NCI-H2196 (cell line): Measurements from ENCODE around the gene EEFSEC.

ENCODE experiments used
- DNase-seq: peaks from one replicate; lab custom pipeline; 2025; ENCODE audit not compliant: unreplicated experiment; lab: John Stamatoyannopoulos, UW

Gene EEFSEC

GRCh38 chr3:128241741-128242140 is 88.5 kb downstream of the EEFSEC start:
- DNase-seq, result no peak

- no peak for DNase-seq
These were observed 89.7 kb downstream of the EEFSEC start for GRCh38 chr3:128242818-128243601.

DNA sequence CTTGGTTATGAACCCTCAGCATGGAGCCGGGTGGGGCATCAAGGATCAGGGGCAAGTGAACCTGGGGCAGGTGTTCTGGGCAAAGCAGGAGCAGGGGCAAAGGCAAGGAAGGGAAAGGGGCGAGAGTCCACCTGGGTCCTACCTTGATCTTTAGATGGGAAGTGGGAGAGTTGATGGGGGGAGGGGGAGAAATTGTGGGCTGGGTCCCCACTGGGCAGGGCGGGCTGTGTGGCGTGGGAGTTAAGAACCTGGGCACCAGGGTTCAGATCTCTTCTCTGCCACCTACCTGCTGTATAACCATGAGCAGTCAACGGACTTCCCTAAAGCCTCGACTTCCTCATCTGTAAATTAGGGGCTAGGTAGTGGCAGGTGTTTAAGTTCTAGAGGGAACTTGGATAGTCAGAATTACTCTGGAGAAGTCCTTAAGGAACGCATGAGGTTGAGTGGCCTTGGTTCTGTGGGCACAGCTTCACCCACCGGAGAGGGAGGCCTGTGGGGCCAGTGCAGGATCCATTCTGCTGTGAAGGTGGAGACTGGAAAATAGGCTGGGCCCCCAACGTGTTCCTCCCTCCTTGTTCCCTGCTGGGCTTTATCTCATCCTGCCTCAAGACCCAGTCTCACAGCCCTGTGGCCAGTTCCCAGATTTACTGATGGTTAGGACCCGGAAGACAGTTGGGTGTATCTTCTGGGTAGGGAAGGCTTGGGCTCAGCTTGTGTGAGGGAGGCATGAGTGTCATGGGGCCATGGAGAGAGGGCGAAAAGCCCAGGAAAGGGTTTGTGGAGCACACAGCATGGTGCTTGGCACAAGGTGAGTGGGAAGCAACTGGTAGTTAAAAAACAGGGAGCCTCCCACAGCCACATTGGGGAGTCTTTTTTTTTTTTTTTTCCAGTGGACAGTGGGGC is 90.6 kb downstream of the EEFSEC start:
- no peak for DNase-seq

DNA sequence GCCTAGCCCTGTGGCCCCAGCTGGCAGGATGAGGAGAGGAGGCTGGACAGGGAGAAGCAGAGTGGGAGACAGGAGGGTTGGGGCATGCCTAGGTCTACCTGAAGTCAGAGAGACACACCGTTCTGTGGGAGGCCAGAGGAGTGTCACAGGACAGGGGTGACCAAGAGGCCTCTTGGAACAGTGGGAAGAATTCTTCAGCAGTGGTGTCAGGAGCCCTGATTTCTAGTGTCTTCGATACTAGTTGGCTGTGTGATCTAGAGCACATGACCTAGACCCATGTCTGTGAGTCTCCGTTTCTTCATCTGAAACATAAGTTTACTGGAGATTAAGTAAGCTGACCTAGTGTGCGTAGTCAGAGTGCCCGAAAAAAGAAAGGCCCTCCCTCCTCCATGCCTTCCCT is 92.2 kb downstream of the EEFSEC start:
- DNase-seq, result no peak

GRCh38 chr3:128247666-128248409 is 94.6 kb downstream of the EEFSEC start:
- DNase-seq, result no peak

GRCh38 chr3:128252083-128252482 is 98.8 kb downstream of the EEFSEC start:
- DNase-seq, result no peak

DNA sequence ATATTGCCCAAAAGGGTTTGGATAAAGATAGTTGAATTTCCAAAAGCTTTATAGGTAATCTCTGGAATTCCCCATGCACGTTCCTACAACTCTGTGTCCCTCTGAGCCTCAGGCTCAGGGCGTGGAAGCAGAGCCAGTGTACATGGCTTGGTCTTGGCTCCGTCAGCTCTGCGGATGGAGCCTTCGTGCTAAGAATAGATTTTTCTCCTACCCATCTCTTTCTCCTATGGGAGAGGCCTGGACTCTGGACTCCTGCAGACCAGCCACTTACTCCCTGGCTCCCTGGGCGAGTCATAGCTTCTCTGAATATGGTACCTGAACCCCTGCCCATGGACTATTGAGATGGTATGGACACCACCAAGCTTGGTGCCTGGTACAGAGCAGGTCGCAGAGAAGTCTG is 99.9 kb downstream of the EEFSEC start:
- DNase-seq, result no peak

DNA sequence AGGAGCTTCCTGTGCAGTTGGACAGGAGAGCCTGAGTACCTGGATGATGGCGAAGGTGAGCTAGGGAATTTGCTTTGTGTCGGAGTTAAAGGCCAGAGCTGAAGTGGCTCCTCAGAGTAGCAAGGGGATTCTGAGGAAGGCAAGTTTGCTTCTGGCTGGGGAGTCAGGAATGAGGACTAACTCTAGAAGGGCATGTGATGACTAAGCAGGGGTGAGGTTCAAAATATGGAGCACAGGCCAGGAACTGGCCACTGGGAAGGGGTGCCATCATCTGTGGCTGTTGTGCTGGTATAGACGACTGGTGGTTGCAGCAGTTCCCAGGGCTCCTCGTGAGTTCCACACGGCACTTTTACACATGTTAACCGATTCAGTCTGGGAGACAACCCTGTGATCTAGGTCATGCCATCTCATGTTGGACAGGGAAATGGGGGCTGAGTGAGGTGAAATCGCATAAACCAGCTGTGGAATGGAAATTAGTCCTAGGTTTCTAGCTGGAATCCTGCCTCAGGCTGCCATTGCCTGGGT is 100.8 kb downstream of the EEFSEC start:
- DNase-seq, result no peak

GRCh38 chr3:128254967-128255366 is 101.7 kb downstream of the EEFSEC start:
- DNase-seq, result no peak

DNA sequence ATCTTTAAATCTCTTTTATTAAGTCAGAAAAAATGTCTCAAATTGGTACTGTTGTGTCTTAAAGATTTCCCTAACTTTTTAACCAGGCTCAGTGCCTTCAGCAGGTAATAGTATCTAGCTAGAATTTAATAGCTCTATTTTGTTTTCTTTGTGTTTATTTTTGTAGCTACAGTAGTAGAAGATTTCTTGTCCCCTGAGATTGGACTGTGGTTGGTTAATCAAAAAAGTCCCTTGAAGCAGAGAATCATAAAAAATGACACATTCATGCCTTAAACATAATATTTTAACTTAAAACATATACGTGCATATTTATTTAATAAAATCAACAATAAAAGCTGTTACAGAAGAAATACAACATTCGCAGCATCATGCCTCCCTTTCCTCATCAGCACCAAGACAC is 102.8 kb downstream of the EEFSEC start:
- DNase-seq, result no peak

- no peak for DNase-seq
These were observed 104.4 kb downstream of the EEFSEC start for GRCh38 chr3:128257632-128258031.

- DNase-seq, result no peak
These were observed 107.0 kb downstream of the EEFSEC start for GRCh38 chr3:128260275-128260674.

- no peak for DNase-seq
These were observed 109.2 kb downstream of the EEFSEC start for GRCh38 chr3:128262457-128262856.

- DNase-seq, result no peak
These were observed 109.8 kb downstream of the EEFSEC start for GRCh38 chr3:128263118-128263517.

DNA sequence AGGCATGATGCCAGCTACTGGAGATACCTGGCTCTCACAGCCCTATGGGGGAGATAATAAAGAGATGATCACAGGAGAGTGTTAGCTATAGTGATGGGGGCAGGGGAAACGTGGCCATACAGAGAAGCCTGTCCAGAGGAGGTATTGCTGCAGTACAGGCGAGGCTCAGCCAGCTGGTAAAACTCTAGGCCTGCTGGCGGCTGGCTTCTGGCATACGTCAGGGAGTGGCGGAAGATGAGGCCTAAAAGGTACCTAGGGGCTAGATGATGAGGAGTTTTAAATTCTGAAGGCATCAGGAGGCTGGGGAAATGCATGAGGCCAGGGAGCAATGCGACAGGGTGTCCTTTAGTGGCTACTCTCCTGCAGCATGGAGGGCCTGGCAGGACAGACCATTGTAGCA is 110.7 kb downstream of the EEFSEC start:
- DNase-seq, result no peak

- DNase-seq, result peak; percentile 18
These were observed 113.2 kb downstream of the EEFSEC start for GRCh38 chr3:128266453-128266852.

DNA sequence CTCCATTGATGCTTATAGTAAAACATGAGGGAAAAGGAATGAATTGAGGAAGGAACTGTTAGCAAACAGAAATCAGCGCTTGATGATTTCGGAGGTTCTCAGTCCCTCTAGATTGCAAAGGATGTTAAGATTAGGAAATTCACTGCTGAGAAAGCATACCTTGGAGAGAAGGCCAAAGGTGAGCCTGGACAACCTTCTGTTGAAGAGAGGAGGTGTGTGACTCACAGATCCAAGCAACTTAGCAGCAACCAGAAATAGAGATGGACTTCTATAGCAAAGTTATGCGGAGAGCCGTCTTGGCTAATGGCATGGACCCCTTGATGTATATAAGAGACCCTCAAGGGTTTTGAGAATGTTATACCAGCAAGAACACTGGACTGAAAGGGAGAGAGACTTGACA is 114.3 kb downstream of the EEFSEC start:
- no peak for DNase-seq

DNA sequence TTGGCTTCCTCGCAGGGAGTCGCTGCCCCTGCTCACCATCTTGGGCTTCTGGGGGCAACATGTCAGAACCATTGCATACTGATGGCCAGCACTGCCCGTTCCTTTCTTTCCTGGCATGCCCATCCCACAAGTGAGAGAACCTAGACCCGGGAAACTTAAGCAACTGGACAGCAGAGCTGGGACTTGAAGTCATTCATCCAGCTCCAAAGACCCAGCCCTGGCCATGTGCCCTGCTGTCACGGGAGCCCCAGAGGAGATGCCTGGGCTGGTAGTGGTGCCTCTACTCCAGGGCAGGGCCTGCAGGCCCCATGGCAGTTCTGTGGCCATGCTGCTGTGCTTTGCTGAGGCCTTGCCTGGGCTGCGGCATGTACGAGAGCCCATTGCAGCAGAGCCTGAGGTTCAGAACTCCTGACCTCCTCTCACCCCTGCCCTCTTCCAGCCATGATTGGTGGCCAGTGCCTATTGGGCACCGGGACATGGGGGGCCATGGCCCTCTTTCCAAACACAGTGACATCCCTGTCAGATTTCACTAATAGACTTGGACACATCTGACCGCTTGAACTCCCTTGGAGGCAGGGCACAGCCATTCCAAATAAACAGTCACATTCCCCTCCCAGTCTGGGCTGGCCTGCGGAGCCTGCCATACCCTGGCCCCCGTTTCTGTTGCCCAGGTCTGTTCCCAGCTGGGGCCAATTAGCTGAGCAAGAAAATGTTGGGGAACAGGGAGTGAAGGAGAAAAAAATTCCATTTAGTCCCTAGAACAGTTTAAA is 115.9 kb downstream of the EEFSEC start:
- no peak for DNase-seq

DNA sequence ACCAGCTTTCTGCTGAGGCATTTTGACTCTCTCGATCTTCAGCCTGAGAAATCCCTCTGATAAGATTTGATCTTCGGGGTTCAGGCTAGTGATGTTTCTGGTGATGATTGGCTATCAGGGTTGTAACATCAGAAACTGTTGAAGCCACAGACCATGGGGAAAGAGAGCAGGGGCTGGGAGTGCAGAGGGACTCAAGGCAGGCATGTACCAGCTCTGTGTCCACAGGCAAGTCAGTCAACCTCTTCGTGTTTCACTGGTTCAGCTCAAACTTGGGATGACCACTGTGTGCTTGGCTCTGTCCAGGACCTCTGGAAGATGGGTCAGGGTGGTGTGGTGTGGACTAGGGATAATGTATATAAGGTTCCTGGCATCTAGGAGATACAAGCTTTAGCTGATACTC is 116.5 kb downstream of the EEFSEC start:
- DNase-seq, result no peak
